Stomach (tissue), 9 donors: ENCODE results near the gene NPAS2. TPM values are rescaled to one million over a fixed set of nuclear protein-coding genes. Genes with fewer than 3 reads are reported as not detected.

Source experiments
- DNase-seq, 2 donors: peaks; one replicate each; pipeline versions ENCODE4 v3.0.0 to v3.0.0-alpha.2; 2013 to 2019
- H3K27ac ChIP-seq, 5 donors: fragments of 200-600 bp in 4 of 5; sonication (generic) in 4 of 5; one replicate each; pipeline ENCODE4 v1.5.1; 2013 to 2019; ENCODE audit warnings: mild to moderate bottlenecking in 1 of 5, moderate library complexity in 1 of 5
- H3K27me3 ChIP-seq, 3 donors: fragments of 200-600 bp; sonication (generic); one replicate each; pipeline ENCODE4 v1.5.1; 2017 to 2019; ENCODE audit warnings: mixed run types in 1 of 3
- H3K36me3 ChIP-seq, 4 donors: fragments of 200-600 bp; sonication (generic); 1 replicate in 3 of 4; 2 replicates in 1 of 4; pipeline ENCODE4 v1.5.1; 2016 to 2019
- H3K4me1 ChIP-seq, 4 donors: fragments of 200-600 bp; sonication (generic); one replicate each; pipeline ENCODE4 v1.5.1; 2016 to 2019
- H3K4me3 ChIP-seq, 4 donors: fragments of 200-600 bp; sonication (generic) in 3 of 4; one replicate each; pipeline ENCODE4 v1.5.1; 2016 to 2019; ENCODE audit warnings: mild to moderate bottlenecking in 1 of 4
- H3K9me3 ChIP-seq, 4 donors: fragments of 200-600 bp; sonication (generic); one replicate each; pipeline ENCODE4 v1.5.1; 2016 to 2019
- CTCF ChIP-seq, 7 experiments: fragments of 450-650 bp in 4 of 7; fragments of 200-600 bp in 3 of 7; sonication (generic) in 3 of 7; IDR thresholded peaks; one replicate each; pipeline ENCODE4 v1.5.1; 2016 to 2019; ENCODE audit warnings: antibody characterized with exemption in 7 of 7, control low read depth in 2 of 7, mild to moderate bottlenecking in 1 of 7
- EP300 ChIP-seq: sonication (generic); formaldehyde crosslinking; IDR thresholded peaks from one replicate; pipeline ENCODE4 v1.6.1; 2017; ENCODE audit warnings: antibody characterized with exemption
- POLR2A ChIP-seq, 4 donors: fragments of 450-650 bp; IDR thresholded peaks; one replicate each; pipeline ENCODE4 v1.6.1; 2016; ENCODE audit warnings: antibody characterized with exemption in 4 of 4, control low read depth in 2 of 4, mild to moderate bottlenecking in 1 of 4, moderate library complexity in 1 of 4
- POLR2AphosphoS5 ChIP-seq, 3 donors: sonication (generic); formaldehyde crosslinking; IDR thresholded peaks; one replicate each; pipeline ENCODE4 v1.6.1; 2016; ENCODE audit warnings: antibody characterized with exemption in 3 of 3
- WGBS, 5 donors: extraction: QIAGEN DNeasy Blood & Tissue Kit in 3 of 5; methylation state at CpG; one replicate each; pipeline versions ENCODE4 v1.1.5 to v1.1.7; 2013 to 2018; 5-methylcytosine and 5-hydroxymethylcytosine counted together
- intact Hi-C: fragments of 100-400 bp; cut with DNase I; formaldehyde crosslinking; loops from one replicate; pipeline ENCODE4 v1.15.1; 2023; ENCODE audit warnings: low total_unique reads
- polyA plus RNA-seq, 3 donors: library from polyadenylated mRNA; stranded (reverse); fragments of 200-250 nt; gene quantifications; one replicate each; pipeline ENCODE4 v1.2.3, GENCODE V29; 2013
- total RNA-seq, 5 donors: library from RNA; depleted of rRNA; stranded (reverse); fragments of >200 nt; gene quantifications; one replicate each; pipeline versions ENCODE4 v1.1.0 to v1.2.3, GENCODE V29; 2014 to 2016
- donor health status: healthy with polysubstance abuse.
- donor health status: Bipolar disorder and iron deficiency.
- donor health status: healthy.

NPAS2 gene
- total and polyA plus RNA-seq, 8 donors = 13.1 to 148 (median 28.0) TPM

GRCh38 chr2:100789361-100789760, 30.6 kb upstream of the NPAS2 start:
- TF ChIP-seq EP300 (no peak), POLR2A (IDR thresholded peaks at IDR 0.05) (no peak), POLR2AphosphoS5 (IDR thresholded peaks at IDR 0.05) (no peak), CTCF (IDR thresholded peaks at IDR 0.05) (no peak)
- Histone ChIP-seq H3K4me3 (no peak overlapping the region), H3K9me3 (no peaks in the 10 kb centered on the region), H3K27ac (no peak overlapping the region), H3K36me3 (no peaks in the 10 kb centered on the region), H3K4me1 (peaks cover 0 to 15% (median 2%) of the 10 kb centered on the region in 4 donors), H3K27me3 (no peaks in the 10 kb centered on the region)
- intact Hi-C loops = no loop called here
- WGBS, 5 donors = 41 to 79% (median 63%) methylated on average over 3 of the region's 3 CpGs
- no peak for DNase-seq

GRCh38 chr2:100791294-100791935, 28.5 kb upstream of the NPAS2 start:
- Histone ChIP-seq H3K36me3 (no peaks in the 10 kb centered on the region), H3K9me3 (no peaks in the 10 kb centered on the region), H3K4me1 (peaks cover 0 to 6% (median 0%) of the 10 kb centered on the region in 4 donors), H3K27me3 (no peaks in the 10 kb centered on the region), H3K27ac (no peak overlapping the region), H3K4me3 (no peak overlapping the region)
- 71 to 87% (median 80%) methylated on average over 10 of the region's 10 CpGs for WGBS, 5 donors
- TF ChIP-seq EP300 = no peak
- no peak for TF ChIP-seq POLR2A (IDR thresholded peaks at IDR 0.05)
- no peak for TF ChIP-seq POLR2AphosphoS5 (IDR thresholded peaks at IDR 0.05)
- no peak for TF ChIP-seq CTCF (IDR thresholded peaks at IDR 0.05)
- intact Hi-C loops = no loop called here
- no peak for DNase-seq

- Histone ChIP-seq H3K4me3 (no peak overlapping the region), H3K4me1 (peaks cover 0 to 4% (median 0%) of the 10 kb centered on the region in 4 donors), H3K27ac (no peak overlapping the region), H3K27me3 (no peaks in the 10 kb centered on the region), H3K36me3 (no peaks in the 10 kb centered on the region), H3K9me3 (no peaks in the 10 kb centered on the region)
- WGBS, 5 donors = 81 to 92% (median 86%) methylated on average over 7 of the region's 7 CpGs
- intact Hi-C loops = no loop called here
- DNase-seq = no peak
- TF ChIP-seq CTCF (IDR thresholded peaks at IDR 0.05) (no peak), POLR2AphosphoS5 (IDR thresholded peaks at IDR 0.05) (no peak), EP300 (no peak), POLR2A (IDR thresholded peaks at IDR 0.05) (no peak)
These were observed 28.0 kb upstream of the NPAS2 start for GRCh38 chr2:100791936-100792308.

GRCh38 chr2:100793220-100793619, 26.7 kb upstream of the NPAS2 start:
- no peak for DNase-seq
- WGBS, 5 donors = 91 to 95% (median 94%) methylated on average over 8 of the region's 8 CpGs
- intact Hi-C loops = no loop called here
- H3K9me3 ChIP-seq = no peaks in the 10 kb centered on the region
- TF ChIP-seq POLR2A (IDR thresholded peaks at IDR 0.05) = no peak
- no peaks in the 10 kb centered on the region for H3K27me3 ChIP-seq
- no peak overlapping the region for H3K4me3 ChIP-seq
- H3K4me1 ChIP-seq = peaks cover 0 to 4% (median 0%) of the 10 kb centered on the region in 4 donors
- no peak overlapping the region for H3K27ac ChIP-seq
- no peaks in the 10 kb centered on the region for H3K36me3 ChIP-seq

- TF ChIP-seq EP300 = no peak
- TF ChIP-seq POLR2A (IDR thresholded peaks at IDR 0.05) = no peak
- TF ChIP-seq CTCF (IDR thresholded peaks at IDR 0.05) = no peak
- no peak for TF ChIP-seq POLR2AphosphoS5 (IDR thresholded peaks at IDR 0.05)
These were observed 26.0 kb upstream of the NPAS2 start for GRCh38 chr2:100793982-100794381.

More at GRCh38 chr2:100793982-100794381, 26.0 kb upstream of the NPAS2 start:
- Histone ChIP-seq H3K9me3 (no peaks in the 10 kb centered on the region), H3K27ac (no peak overlapping the region), H3K36me3 (no peaks in the 10 kb centered on the region), H3K4me1 (peaks cover 0 to 4% (median 0%) of the 10 kb centered on the region in 4 donors), H3K27me3 (no peaks in the 10 kb centered on the region), H3K4me3 (no peak overlapping the region)
- intact Hi-C loops = no loop called here
- WGBS, 5 donors = 83 to 90% (median 85%) methylated on average over 9 of the region's 9 CpGs
- DNase-seq = no peak
